ENCODE data around the gene RELT. TPM values are rescaled to one million over a fixed set of nuclear protein-coding genes. Genes with fewer than 3 reads are reported as not detected.

The RELT gene
- total RNA-seq, 1 donor from 2014 or later: 5.2 TPM

GRCh38 chr11:73397468-73398131, 21.4 kb downstream of the RELT start:
- no peak overlapping the region for H3K4me3 Mint-ChIP-seq (ENCODE audit: unreplicated experiment)

GRCh38 chr11:73398132-73398526, 21.9 kb downstream of the RELT start:
- H3K27me3 Mint-ChIP-seq (ENCODE audit: low read depth, unreplicated experiment): no peaks in the 10 kb centered on the region
- no peaks in the 10 kb centered on the region for H3K79me2 ChIP-seq (ENCODE audit: insufficient read depth, low read length)
- H3K9me3 ChIP-seq (ENCODE audit: insufficient read depth, low read depth, low read length): no peaks in the 10 kb centered on the region
- no peak overlapping the region for H2AFZ ChIP-seq (ENCODE audit: low read depth, low read length)
- no peak for DNase-seq (ENCODE audit: low read depth)
- TF ChIP-seq EZH2 (IDR thresholded peaks at IDR 0.05; ENCODE audit: insufficient read depth, low read length) (no peak), CTCF (IDR thresholded peaks at IDR 0.05; ENCODE audit: insufficient read depth, low read depth, low read length) (no peak)
- peaks cover 15% of the 10 kb centered on the region for H4K20me1 ChIP-seq (ENCODE audit: insufficient read depth, low read length)
- H3K27ac Mint-ChIP-seq (ENCODE audit: unreplicated experiment): no peak overlapping the region
- H3K9ac ChIP-seq (ENCODE audit: low read length): no peak overlapping the region
- no peak overlapping the region for H3K4me3 ChIP-seq (ENCODE audit: insufficient read depth, low read depth, low read length)
- H3K36me3 Mint-ChIP-seq (ENCODE audit: low read depth, unreplicated experiment): peaks cover 2% of the 10 kb centered on the region
- no peak overlapping the region for H3K4me3 Mint-ChIP-seq (ENCODE audit: unreplicated experiment)
- H3K36me3 ChIP-seq (ENCODE audit: insufficient read depth, low read length): no peaks in the 10 kb centered on the region
- peaks cover 19% of the 10 kb centered on the region for H3K4me1 ChIP-seq (ENCODE audit: insufficient read depth, low read length)
- no peak for FAIRE-seq
- H3K27ac ChIP-seq (ENCODE audit: low read depth, low read length): no peak overlapping the region
- H3K27me3 ChIP-seq (ENCODE audit: insufficient read depth, low read length): no peaks in the 10 kb centered on the region
- peaks cover 18% of the 10 kb centered on the region for H3K4me1 Mint-ChIP-seq (ENCODE audit: low read depth, unreplicated experiment)
- no peaks in the 10 kb centered on the region for H3K9me3 Mint-ChIP-seq (ENCODE audit: unreplicated experiment)
- H3K4me2 ChIP-seq (ENCODE audit: low read length): no peak overlapping the region

More at GRCh38 chr11:73397468-73398131, 21.4 kb downstream of the RELT start:
- H3K4me2 ChIP-seq (ENCODE audit: low read length): no peak overlapping the region
- Mint-ChIP-seq H3K36me3 (ENCODE audit: low read depth, unreplicated experiment) (no peaks in the 10 kb centered on the region), H3K27ac (ENCODE audit: unreplicated experiment) (peak overlapping the region; percentile 58), H3K9me3 (ENCODE audit: unreplicated experiment) (no peaks in the 10 kb centered on the region), H3K4me1 (ENCODE audit: low read depth, unreplicated experiment) (peaks cover 19% of the 10 kb centered on the region), H3K27me3 (ENCODE audit: low read depth, unreplicated experiment) (no peaks in the 10 kb centered on the region)
- H3K27me3 ChIP-seq (ENCODE audit: insufficient read depth, low read length): no peaks in the 10 kb centered on the region
- no peaks in the 10 kb centered on the region for H3K9me3 ChIP-seq (ENCODE audit: insufficient read depth, low read depth, low read length)
- H2AFZ ChIP-seq (ENCODE audit: low read depth, low read length): no peak overlapping the region
- FAIRE-seq: no peak
- DNase-seq (ENCODE audit: low read depth): no peak
- no peaks in the 10 kb centered on the region for H3K79me2 ChIP-seq (ENCODE audit: insufficient read depth, low read length)
- no peak overlapping the region for H3K27ac ChIP-seq (ENCODE audit: low read depth, low read length)
- H3K4me1 ChIP-seq (ENCODE audit: insufficient read depth, low read length): peaks cover 24% of the 10 kb centered on the region
- peaks cover 18% of the 10 kb centered on the region for H4K20me1 ChIP-seq (ENCODE audit: insufficient read depth, low read length)
- H3K36me3 ChIP-seq (ENCODE audit: insufficient read depth, low read length): no peaks in the 10 kb centered on the region
- no peak for TF ChIP-seq CTCF (IDR thresholded peaks at IDR 0.05; ENCODE audit: insufficient read depth, low read depth, low read length)
- TF ChIP-seq EZH2 (IDR thresholded peaks at IDR 0.05; ENCODE audit: insufficient read depth, low read length): no peak
- no peak overlapping the region for H3K9ac ChIP-seq (ENCODE audit: low read length)
- no peak overlapping the region for H3K4me3 ChIP-seq (ENCODE audit: insufficient read depth, low read depth, low read length)

GRCh38 chr11:73398721-73399120, 22.5 kb downstream of the RELT start:
- no peaks in the 10 kb centered on the region for H3K9me3 ChIP-seq (ENCODE audit: insufficient read depth, low read depth, low read length)
- H3K4me1 ChIP-seq (ENCODE audit: insufficient read depth, low read length): peaks cover 15% of the 10 kb centered on the region
- Mint-ChIP-seq H3K27ac (ENCODE audit: unreplicated experiment) (no peak overlapping the region), H3K4me3 (ENCODE audit: unreplicated experiment) (no peak overlapping the region), H3K36me3 (ENCODE audit: low read depth, unreplicated experiment) (peaks cover 2% of the 10 kb centered on the region), H3K4me1 (ENCODE audit: low read depth, unreplicated experiment) (peaks cover 15% of the 10 kb centered on the region), H3K27me3 (ENCODE audit: low read depth, unreplicated experiment) (no peaks in the 10 kb centered on the region), H3K9me3 (ENCODE audit: unreplicated experiment) (no peaks in the 10 kb centered on the region)
- peak overlapping the region; percentile 6 for H3K4me2 ChIP-seq (ENCODE audit: low read length)
- H3K9ac ChIP-seq (ENCODE audit: low read length): no peak overlapping the region
- no peaks in the 10 kb centered on the region for H3K27me3 ChIP-seq (ENCODE audit: insufficient read depth, low read length)
- H3K79me2 ChIP-seq (ENCODE audit: insufficient read depth, low read length): no peaks in the 10 kb centered on the region
- no peaks in the 10 kb centered on the region for H3K36me3 ChIP-seq (ENCODE audit: insufficient read depth, low read length)
- H2AFZ ChIP-seq (ENCODE audit: low read depth, low read length): no peak overlapping the region
- H4K20me1 ChIP-seq (ENCODE audit: insufficient read depth, low read length): peaks cover 9% of the 10 kb centered on the region
- H3K27ac ChIP-seq (ENCODE audit: low read depth, low read length): no peak overlapping the region
- TF ChIP-seq CTCF (IDR thresholded peaks at IDR 0.05; ENCODE audit: insufficient read depth, low read depth, low read length): no peak
- TF ChIP-seq EZH2 (IDR thresholded peaks at IDR 0.05; ENCODE audit: insufficient read depth, low read length): no peak
- H3K4me3 ChIP-seq (ENCODE audit: insufficient read depth, low read depth, low read length): no peak overlapping the region
- DNase-seq (ENCODE audit: low read depth): no peak
- no peak for FAIRE-seq

All from astrocyte (in vitro differentiated cells and primary cell).